KMS-11 (cell line): ENCODE measurements around the gene SOX18.

Source experiments
- H2AFZ ChIP-seq: fragments of 200-600 bp; sonication (generic); 2 replicates; pipeline ENCODE4 v1.6.1; 2016; ENCODE audit warnings: antibody characterized with exemption, mixed run types, low read depth
- H3K27ac ChIP-seq: fragments of 200-600 bp; sonication (generic); 2 replicates; pipeline ENCODE4 v1.6.1; 2016; ENCODE audit warnings: mild to moderate bottlenecking, mixed run types
- H3K27me3 ChIP-seq: fragments of 200-600 bp; sonication (generic); 2 replicates; pipeline ENCODE4 v1.6.1; 2017; ENCODE audit warnings: mild to moderate bottlenecking, low read depth, mixed run types, moderate library complexity; ENCODE audit not compliant: insufficient read depth
- H3K36me3 ChIP-seq: fragments of 200-600 bp; sonication (generic); 2 replicates; pipeline ENCODE4 v1.6.1; 2017; ENCODE audit warnings: mild to moderate bottlenecking, mixed run types; ENCODE audit not compliant: insufficient read depth
- H3K4me1 ChIP-seq: fragments of 200-600 bp; sonication (generic); 2 replicates; pipeline ENCODE4 v1.6.1; 2016; ENCODE audit warnings: mild to moderate bottlenecking, low read depth, mixed run types; ENCODE audit not compliant: poor library complexity, severe bottlenecking
- H3K4me2 ChIP-seq: fragments of 200-600 bp; sonication (generic); 2 replicates; pipeline ENCODE4 v1.7.0; 2016; ENCODE audit warnings: mild to moderate bottlenecking, mixed run types
- H3K4me3 ChIP-seq: fragments of 200-600 bp; sonication (generic); IDR thresholded peaks from 2 replicates; pipeline ENCODE4 v1.6.1; 2017; ENCODE audit warnings: low read depth, low read length, mixed read lengths; ENCODE audit not compliant: insufficient read depth
- H3K79me2 ChIP-seq: fragments of 200-600 bp; sonication (generic); 2 replicates; pipeline ENCODE4 v1.6.1; 2016; ENCODE audit warnings: low read depth, mixed run types; ENCODE audit not compliant: insufficient read depth
- H3K9ac ChIP-seq: fragments of 200-600 bp; sonication (generic); 2 replicates; pipeline ENCODE4 v1.6.1; 2016; ENCODE audit warnings: mild to moderate bottlenecking, mixed run types
- H4K20me1 ChIP-seq: fragments of 200-600 bp; sonication (generic); 2 replicates; pipeline ENCODE4 v1.6.1; 2016; ENCODE audit warnings: mild to moderate bottlenecking, mixed run types; ENCODE audit not compliant: insufficient read depth
- TF ChIP-seq, protein P1 (sequence below): fragments of 200-600 bp; sonication (generic); conservative IDR thresholded peaks from 2 replicates; pipeline ENCODE4 v1.6.1; 2017; ENCODE audit warnings: low read depth, mild to moderate bottlenecking, antibody characterized with exemption, low read length, moderate library complexity, mixed read lengths

Gene SOX18

DNA sequence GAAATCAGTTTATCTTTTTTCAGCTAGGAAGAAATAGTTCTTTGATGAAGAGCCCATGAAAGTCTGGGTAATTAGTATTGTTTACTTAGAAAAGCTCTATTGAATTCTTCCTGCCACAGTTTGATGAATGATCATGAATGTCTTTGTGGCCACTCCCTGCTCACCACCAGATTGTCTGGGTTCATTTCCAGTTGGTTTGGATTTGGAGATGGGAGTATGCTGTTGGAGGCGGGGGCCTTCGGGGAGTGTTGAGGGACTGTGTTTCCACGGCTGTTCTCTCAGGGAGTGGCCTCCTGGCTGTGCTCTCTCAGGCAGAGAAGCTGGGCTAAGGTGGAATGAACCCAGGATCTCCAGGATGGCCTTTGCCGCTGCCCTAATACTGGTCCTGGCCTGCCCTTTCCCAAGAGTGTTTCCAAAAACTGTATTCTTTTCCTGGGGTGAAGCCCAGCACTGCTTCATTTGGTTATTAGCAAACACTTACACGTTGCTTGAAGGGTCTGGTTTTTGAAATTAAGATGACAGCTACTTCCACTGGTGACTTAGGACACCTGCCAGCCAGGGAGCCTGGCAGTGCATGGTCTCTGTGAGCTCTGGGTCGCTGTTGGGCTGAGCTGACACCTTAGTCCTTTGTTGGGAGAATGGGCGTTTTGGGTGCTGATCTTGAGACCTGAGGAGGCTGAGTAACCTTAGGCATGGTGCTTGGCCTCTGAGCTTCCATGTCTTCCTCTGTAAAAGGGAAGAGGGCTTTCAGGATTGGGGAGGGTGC lies 45.3 kb downstream of the SOX18 start:
- no peak overlapping the region for H3K9ac ChIP-seq
- H3K36me3 ChIP-seq = peaks cover 12% of the 10 kb centered on the region
- H3K27ac ChIP-seq = no peak overlapping the region
- H4K20me1 ChIP-seq = no peaks in the 10 kb centered on the region
- TF ChIP-seq, protein P1, sequence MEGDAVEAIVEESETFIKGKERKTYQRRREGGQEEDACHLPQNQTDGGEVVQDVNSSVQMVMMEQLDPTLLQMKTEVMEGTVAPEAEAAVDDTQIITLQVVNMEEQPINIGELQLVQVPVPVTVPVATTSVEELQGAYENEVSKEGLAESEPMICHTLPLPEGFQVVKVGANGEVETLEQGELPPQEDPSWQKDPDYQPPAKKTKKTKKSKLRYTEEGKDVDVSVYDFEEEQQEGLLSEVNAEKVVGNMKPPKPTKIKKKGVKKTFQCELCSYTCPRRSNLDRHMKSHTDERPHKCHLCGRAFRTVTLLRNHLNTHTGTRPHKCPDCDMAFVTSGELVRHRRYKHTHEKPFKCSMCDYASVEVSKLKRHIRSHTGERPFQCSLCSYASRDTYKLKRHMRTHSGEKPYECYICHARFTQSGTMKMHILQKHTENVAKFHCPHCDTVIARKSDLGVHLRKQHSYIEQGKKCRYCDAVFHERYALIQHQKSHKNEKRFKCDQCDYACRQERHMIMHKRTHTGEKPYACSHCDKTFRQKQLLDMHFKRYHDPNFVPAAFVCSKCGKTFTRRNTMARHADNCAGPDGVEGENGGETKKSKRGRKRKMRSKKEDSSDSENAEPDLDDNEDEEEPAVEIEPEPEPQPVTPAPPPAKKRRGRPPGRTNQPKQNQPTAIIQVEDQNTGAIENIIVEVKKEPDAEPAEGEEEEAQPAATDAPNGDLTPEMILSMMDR = no peak
- no peaks in the 10 kb centered on the region for H3K4me1 ChIP-seq
- H3K4me3 ChIP-seq = no peak overlapping the region
- no peaks in the 10 kb centered on the region for H3K27me3 ChIP-seq
- H3K4me2 ChIP-seq = no peak overlapping the region
- no peak overlapping the region for H2AFZ ChIP-seq
- no peaks in the 10 kb centered on the region for H3K79me2 ChIP-seq

DNA sequence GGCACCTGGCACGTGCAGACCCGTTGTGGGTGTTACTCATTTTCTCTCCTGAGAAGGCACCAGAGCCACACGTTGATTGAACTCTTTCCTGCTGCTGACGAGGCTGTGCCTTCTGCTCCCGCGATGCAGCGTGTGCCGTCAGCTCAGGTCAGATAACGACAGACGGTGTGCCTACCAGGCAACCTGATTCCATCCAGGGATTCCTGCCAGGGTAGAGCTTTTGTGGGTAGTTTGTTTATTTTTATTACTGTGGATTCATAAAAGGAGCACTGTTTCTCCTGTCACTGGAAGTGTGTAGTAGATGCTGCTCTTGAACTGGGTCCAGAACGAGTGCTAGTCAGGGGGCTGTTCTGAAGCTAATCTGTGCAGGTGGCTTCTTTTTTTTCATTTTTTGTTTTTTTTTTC lies 47.8 kb downstream of the SOX18 start:
- Histone ChIP-seq H3K36me3 (peaks cover 13% of the 10 kb centered on the region), H3K9ac (no peak overlapping the region), H3K4me1 (no peaks in the 10 kb centered on the region), H3K27me3 (no peaks in the 10 kb centered on the region), H4K20me1 (no peaks in the 10 kb centered on the region), H3K27ac (no peak overlapping the region), H3K79me2 (no peaks in the 10 kb centered on the region), H2AFZ (no peak overlapping the region), H3K4me2 (no peak overlapping the region), H3K4me3 (no peak overlapping the region)
- TF ChIP-seq, protein P1 = no peak

DNA sequence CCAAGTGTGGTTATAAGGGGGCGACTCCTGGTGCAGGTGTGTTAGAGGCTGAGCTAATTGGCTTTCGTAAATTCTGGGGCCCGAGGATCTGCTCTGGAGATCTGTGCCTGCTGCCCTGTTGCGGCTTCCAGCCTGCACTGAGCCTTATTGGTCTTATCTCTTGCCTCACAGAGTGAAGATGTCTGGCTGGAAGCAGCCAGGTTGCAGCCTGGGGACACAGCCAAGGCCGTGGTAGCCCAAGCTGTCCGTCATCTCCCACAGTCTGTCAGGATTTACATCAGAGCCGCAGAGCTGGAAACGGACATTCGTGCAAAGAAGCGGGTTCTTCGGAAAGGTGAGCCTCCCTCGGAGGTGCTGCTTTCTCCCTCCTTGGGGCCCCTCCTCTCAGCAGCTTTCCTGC lies 48.5 kb downstream of the SOX18 start:
- Histone ChIP-seq H3K4me2 (no peak overlapping the region), H3K27me3 (no peaks in the 10 kb centered on the region), H2AFZ (no peak overlapping the region), H3K36me3 (peaks cover 13% of the 10 kb centered on the region), H4K20me1 (no peaks in the 10 kb centered on the region), H3K9ac (no peak overlapping the region), H3K4me1 (no peaks in the 10 kb centered on the region), H3K4me3 (no peak overlapping the region), H3K27ac (no peak overlapping the region), H3K79me2 (no peaks in the 10 kb centered on the region)
- TF ChIP-seq, protein P1 = no peak
